Liver (tissue), 3 donors: ENCODE data around the gene SCAMP1.

Experiments
- ATF3 ChIP-seq: IDR thresholded peaks from 2 replicates; pipeline ENCODE4 v1.6.1; 2016; ENCODE audit warnings: antibody characterized with exemption
- CTCF ChIP-seq: fragments of 150-350 bp; IDR thresholded peaks from 2 replicates; pipeline ENCODE4 v1.5.1; 2017; ENCODE audit warnings: improper control_type of control experiment, low read depth, low read length; ENCODE audit not compliant: missing input control
- FOXA1 ChIP-seq: IDR thresholded peaks from 2 replicates; pipeline ENCODE4 v1.6.1; 2016; ENCODE audit warnings: antibody characterized with exemption
- GABPA ChIP-seq, 2 donors: IDR thresholded peaks in 1 of 2; conservative IDR thresholded peaks in 1 of 2; 2 replicates each; pipeline ENCODE4 v1.6.1; 2016; ENCODE audit warnings: antibody characterized with exemption in 2 of 2, mild to moderate bottlenecking in 1 of 2, moderate library complexity in 1 of 2
- JUND ChIP-seq, 2 donors: IDR thresholded peaks; 2 replicates each; pipeline ENCODE4 v1.6.1; 2016; ENCODE audit warnings: antibody characterized with exemption in 2 of 2
- MAX ChIP-seq: IDR thresholded peaks from 2 replicates; pipeline ENCODE4 v1.6.1; 2016; ENCODE audit warnings: antibody characterized with exemption
- RAD21 ChIP-seq, 2 donors: IDR thresholded peaks; 2 replicates each; pipeline ENCODE4 v1.6.1; 2016; ENCODE audit warnings: antibody characterized with exemption in 2 of 2, mild to moderate bottlenecking in 2 of 2
- REST ChIP-seq: IDR thresholded peaks from 2 replicates; pipeline ENCODE4 v1.6.1; 2016; ENCODE audit warnings: antibody characterized with exemption, mild to moderate bottlenecking
- TAF1 ChIP-seq: conservative IDR thresholded peaks from 2 replicates; pipeline ENCODE4 v1.6.1; 2016; ENCODE audit warnings: antibody characterized with exemption, mild to moderate bottlenecking
- ZBTB33 ChIP-seq: IDR thresholded peaks from 2 replicates; pipeline ENCODE4 v1.6.1; 2016; ENCODE audit warnings: antibody characterized with exemption
- donor health status: healthy.
- donor health status: healthy.

GRCh38 chr5:78335976-78336375 is 24.4 kb upstream of the SCAMP1 start:
- TF ChIP-seq CTCF: no peak
- TF ChIP-seq JUND (IDR thresholded peaks at IDR 0.05): no peak
- TF ChIP-seq GABPA (IDR thresholded peaks at IDR 0.05 in 1 of 2, conservative IDR thresholded peaks at IDR 0.05 in 1 of 2): no peak
- no peak for TF ChIP-seq ZBTB33
- TF ChIP-seq TAF1: no peak
- no peak for TF ChIP-seq REST
- TF ChIP-seq MAX: no peak
- TF ChIP-seq RAD21 (IDR thresholded peaks at IDR 0.05): no peak
- no peak for TF ChIP-seq ATF3
- no peak for TF ChIP-seq FOXA1
